Common myeloid progenitor, CD34-positive (primary cell): ENCODE data around the gene SIGMAR1.

Experiments used
- CTCF ChIA-PET: fragments of 350-600 bp; sonication (Branson Sonifier 250); formaldehyde crosslinking; loops from one replicate; lab custom pipeline; 2021; ENCODE audit warnings: antibody characterized with exemption; lab: Charles Lee
- POLR2A ChIA-PET: fragments of 350-600 bp; sonication (Branson Sonifier 250); formaldehyde crosslinking; loops from one replicate; lab custom pipeline; 2021; ENCODE audit warnings: antibody characterized with exemption; lab: Charles Lee
- DNase-seq, 3 donors: peaks; one replicate each; pipeline versions ENCODE4 v3.0.0 to v3.0.0-alpha.2; 2013
- H3K27ac ChIP-seq, 2 experiments: 1 replicate in 1 of 2; 2 replicates in 1 of 2; pipeline ENCODE4 v1.7.0; 2013; ENCODE audit warnings: inconsistent platforms in 2 of 2, low read length in 2 of 2, mild to moderate bottlenecking in 2 of 2, low read depth in 1 of 2, moderate library complexity in 1 of 2; ENCODE audit not compliant: severe bottlenecking in 2 of 2, insufficient read depth in 1 of 2, poor library complexity in 1 of 2
- H3K27me3 ChIP-seq, 5 experiments: replicated peaks in 2 of 5; 1 replicate in 3 of 5; 2 replicates in 2 of 5; pipeline versions ENCODE4 v1.6.1 to v1.7.0; 2013; ENCODE audit warnings: low read length in 4 of 5, mild to moderate bottlenecking in 2 of 5, moderate library complexity in 2 of 5, inconsistent platforms in 1 of 5; ENCODE audit not compliant: insufficient read depth in 5 of 5, control insufficient read depth in 4 of 5
- H3K36me3 ChIP-seq, 4 experiments: 1 replicate in 2 of 4; 2 replicates in 2 of 4; pipeline versions ENCODE4 v1.6.1 to v1.7.0; 2013; ENCODE audit warnings: low read length in 3 of 4, control low read depth in 1 of 4, mild to moderate bottlenecking in 1 of 4; ENCODE audit not compliant: control insufficient read depth in 4 of 4, insufficient read depth in 4 of 4
- H3K4me1 ChIP-seq, 4 experiments: 1 replicate in 3 of 4; 2 replicates in 1 of 4; pipeline versions ENCODE4 v1.6.1 to v1.7.1; 2013; ENCODE audit warnings: low read length in 3 of 4, mild to moderate bottlenecking in 3 of 4, control low read depth in 1 of 4, inconsistent platforms in 1 of 4, moderate library complexity in 1 of 4; ENCODE audit not compliant: control insufficient read depth in 4 of 4, insufficient read depth in 4 of 4; ENCODE audit errors: control extremely low read depth in 1 of 4
- H3K4me3 ChIP-seq, 7 experiments: 1 replicate in 4 of 7; 2 replicates in 3 of 7; pipeline versions ENCODE4 v1.5.1 to v1.7.0; 2013; ENCODE audit warnings: mild to moderate bottlenecking in 7 of 7, low read length in 6 of 7, moderate library complexity in 6 of 7, inconsistent platforms in 2 of 7, low read depth in 2 of 7, control low read depth in 1 of 7; ENCODE audit not compliant: insufficient read depth in 4 of 7, control insufficient read depth in 1 of 7; ENCODE audit errors: extremely low read depth in 1 of 7
- H3K9me3 ChIP-seq, 5 experiments: 1 replicate in 4 of 5; 2 replicates in 1 of 5; pipeline versions ENCODE4 v1.6.1 to v1.7.1; 2013; ENCODE audit warnings: low read length in 4 of 5, mild to moderate bottlenecking in 2 of 5, inconsistent platforms in 1 of 5, low read depth in 1 of 5, moderate library complexity in 1 of 5; ENCODE audit not compliant: control insufficient read depth in 4 of 5, insufficient read depth in 2 of 5; ENCODE audit errors: control extremely low read depth in 1 of 5
- WGBS: methylation state at CpG from one replicate; pipeline ENCODE4 v1.1.5; 2013; ENCODE audit not compliant: insufficient coverage; 5-methylcytosine and 5-hydroxymethylcytosine counted together

SIGMAR1 gene

GRCh38 chr9:34656992-34657391 lies 19.4 kb upstream of the SIGMAR1 start:
- ChIA-PET POLR2A (no interaction called here), CTCF (interaction anchor here (0.8 to 10.6 kb wide), 3 partner anchors 11 to 39 kb away, joined by 3 to 96 read pairs (median 3); partner anchors contain the start of gene GALT)
- Histone ChIP-seq H3K4me3 (no peak overlapping the region), H3K4me1 (peaks cover 0 to 19% (median 17%) of the 10 kb centered on the region in 4 experiments), H3K9me3 (no peaks in the 10 kb centered on the region), H3K27me3 (no peaks in the 10 kb centered on the region), H3K27ac (no peak overlapping the region), H3K36me3 (peaks cover 0 to 7% (median under 1%) of the 10 kb centered on the region in 4 experiments)
- DNase-seq = no peak
- WGBS = 100% methylated on average over 2 of the region's 5 CpGs

GRCh38 chr9:34655394-34655793 lies 17.8 kb upstream of the SIGMAR1 start:
- 85% methylated on average over 5 of the region's 5 CpGs for WGBS
- Histone ChIP-seq H3K36me3 (peaks cover 0 to 11% (median 7%) of the 10 kb centered on the region in 4 experiments), H3K27me3 (no peaks in the 10 kb centered on the region), H3K9me3 (no peaks in the 10 kb centered on the region), H3K27ac (no peak overlapping the region), H3K4me1 (peaks cover 0 to 20% (median 18%) of the 10 kb centered on the region in 4 experiments), H3K4me3 (no peak overlapping the region)
- POLR2A ChIA-PET = no interaction called here
- no peak for DNase-seq
- CTCF ChIA-PET = interaction anchor here (10.6 kb wide), 1 partner anchor 9 kb away, joined by 96 read pairs; the partner anchor contains the start of gene GALT

- WGBS = 90% methylated on average over 2 of the region's 11 CpGs
- peaks cover 0 to 24% (median 19%) of the 10 kb centered on the region in 4 experiments for H3K4me1 ChIP-seq
- H3K27me3 ChIP-seq = no peaks in the 10 kb centered on the region
- no peak for DNase-seq
- POLR2A ChIA-PET = no interaction called here
- H3K9me3 ChIP-seq = no peaks in the 10 kb centered on the region
- H3K27ac ChIP-seq = no peak overlapping the region
- peaks cover 0 to 20% (median 8%) of the 10 kb centered on the region in 4 experiments for H3K36me3 ChIP-seq
- CTCF ChIA-PET = interaction anchor here (1.4 to 2.0 kb wide), 2 partner anchors 9 to 153 kb away, joined by 3 to 6 read pairs; no protein-coding TSS in a partner anchor
- H3K4me3 ChIP-seq = no peak overlapping the region
These were observed 16.9 kb upstream of the SIGMAR1 start for GRCh38 chr9:34654323-34655051.

- no peak for DNase-seq
- Histone ChIP-seq H3K4me3 (no peak overlapping the region), H3K27ac (no peak overlapping the region), H3K4me1 (peaks cover 0 to 24% (median 19%) of the 10 kb centered on the region in 4 experiments), H3K36me3 (peaks cover 3 to 30% (median 16%) of the 10 kb centered on the region in 4 experiments), H3K9me3 (no peaks in the 10 kb centered on the region), H3K27me3 (no peaks in the 10 kb centered on the region)
- ChIA-PET POLR2A (no interaction called here), CTCF (interaction anchor here (1.0 to 2.0 kb wide), 5 partner anchors 8 to 152 kb away, joined by 3 to 6 read pairs (median 3); no protein-coding TSS in a partner anchor)
- WGBS = 53% methylated on average over 8 of the region's 11 CpGs
These were observed 15.8 kb upstream of the SIGMAR1 start for GRCh38 chr9:34653151-34654072.

GRCh38 chr9:34652602-34653000 lies 15.0 kb upstream of the SIGMAR1 start:
- WGBS = 77% methylated on average over 5 of the region's 5 CpGs
- Histone ChIP-seq H3K4me3 (peak overlapping the region in 1 of 7 experiments; percentile 29), H3K27me3 (no peaks in the 10 kb centered on the region), H3K4me1 (peaks cover 2 to 27% (median 26%) of the 10 kb centered on the region in 4 experiments), H3K9me3 (no peaks in the 10 kb centered on the region), H3K27ac (no peak overlapping the region), H3K36me3 (peaks cover 6 to 37% (median 17%) of the 10 kb centered on the region in 4 experiments)
- ChIA-PET POLR2A (no interaction called here), CTCF (interaction anchor here (1.0 kb wide), 1 partner anchor 15 kb away, joined by 3 read pairs; no protein-coding TSS in a partner anchor)
- no peak for DNase-seq

GRCh38 chr9:34651876-34652601 lies 14.5 kb upstream of the SIGMAR1 start, which contains the start of gene IL11RA:
Gene IL11RA (plus strand): TSS chr9:34652185. CDS start chr9:34655218, 3,033 bp downstream.
- Histone ChIP-seq H3K9me3 (no peaks in the 10 kb centered on the region), H3K36me3 (peaks cover 6 to 37% (median 17%) of the 10 kb centered on the region in 4 experiments), H3K27ac (no peak within 1 kb of the TSS), H3K4me1 (peaks cover 7 to 33% (median 31%) of the 10 kb centered on the region in 4 experiments), H3K27me3 (no peaks in the 10 kb centered on the region), H3K4me3 (peak within 1 kb of the TSS in 2 of 7 experiments; percentile 25 to 29)
- CTCF ChIA-PET = interaction anchor here (2.3 kb wide), 1 partner anchor 9 kb away, joined by 8 read pairs; the partner anchor contains the start of gene CCL27
- POLR2A ChIA-PET = no interaction called here
- 48% methylated on average over 19 of the region's 24 CpGs for WGBS
- peak in 2 of 3 donors; percentile 61 to 66 for DNase-seq
